ENCODE data around the gene ASGR2. TPM values are rescaled to one million over a fixed set of nuclear protein-coding genes. Genes with fewer than 3 reads are reported as not detected.

The ASGR2 gene
- total and polyA plus RNA-seq, 9 donors = 0.20 to 0.72 (median 0.37) TPM; not detected in 2

DNA sequence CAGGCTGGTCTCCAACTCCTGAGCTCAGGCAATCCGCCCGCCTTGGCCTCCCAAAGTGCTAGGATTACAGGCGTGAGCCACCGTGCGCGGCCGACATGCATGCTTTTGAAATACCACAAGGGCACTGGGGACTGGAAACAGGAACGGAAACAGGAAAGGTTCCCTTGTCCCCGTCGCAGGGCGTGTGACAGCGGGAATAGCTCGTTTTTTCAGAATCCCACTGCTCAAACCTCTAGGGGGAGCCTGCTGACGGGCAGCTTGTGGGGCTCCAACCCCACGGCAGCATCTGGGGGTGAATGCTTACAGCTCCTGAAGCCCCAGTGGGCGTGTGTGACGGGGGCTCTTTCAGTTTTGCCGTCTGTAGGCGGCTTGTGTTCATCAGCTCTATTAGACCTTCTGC lies 18.8 kb upstream of the ASGR2 start:
- TF ChIP-seq POLR2A (IDR thresholded peaks at IDR 0.05) = no peak
- TF ChIP-seq EP300 (IDR thresholded peaks at IDR 0.05) = no peak
- TF ChIP-seq, protein P1, sequence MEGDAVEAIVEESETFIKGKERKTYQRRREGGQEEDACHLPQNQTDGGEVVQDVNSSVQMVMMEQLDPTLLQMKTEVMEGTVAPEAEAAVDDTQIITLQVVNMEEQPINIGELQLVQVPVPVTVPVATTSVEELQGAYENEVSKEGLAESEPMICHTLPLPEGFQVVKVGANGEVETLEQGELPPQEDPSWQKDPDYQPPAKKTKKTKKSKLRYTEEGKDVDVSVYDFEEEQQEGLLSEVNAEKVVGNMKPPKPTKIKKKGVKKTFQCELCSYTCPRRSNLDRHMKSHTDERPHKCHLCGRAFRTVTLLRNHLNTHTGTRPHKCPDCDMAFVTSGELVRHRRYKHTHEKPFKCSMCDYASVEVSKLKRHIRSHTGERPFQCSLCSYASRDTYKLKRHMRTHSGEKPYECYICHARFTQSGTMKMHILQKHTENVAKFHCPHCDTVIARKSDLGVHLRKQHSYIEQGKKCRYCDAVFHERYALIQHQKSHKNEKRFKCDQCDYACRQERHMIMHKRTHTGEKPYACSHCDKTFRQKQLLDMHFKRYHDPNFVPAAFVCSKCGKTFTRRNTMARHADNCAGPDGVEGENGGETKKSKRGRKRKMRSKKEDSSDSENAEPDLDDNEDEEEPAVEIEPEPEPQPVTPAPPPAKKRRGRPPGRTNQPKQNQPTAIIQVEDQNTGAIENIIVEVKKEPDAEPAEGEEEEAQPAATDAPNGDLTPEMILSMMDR (IDR thresholded peaks at IDR 0.05) = no peak
- H3K27ac ChIP-seq = no peak overlapping the region
- H3K4me1 ChIP-seq (ENCODE audit: insufficient read depth) = no peaks in the 10 kb centered on the region
- no peaks in the 10 kb centered on the region for H3K27me3 ChIP-seq
- 46 to 56% (median 48%) methylated on average over 18 to 19 of the region's 19 CpGs for WGBS, 3 donors
- DNase-seq = no peak
- H3K36me3 ChIP-seq = no peaks in the 10 kb centered on the region
- intact Hi-C loops (cut with DNase I) = loop anchor here in 2 of 4 donors (10.0 kb wide), 1 partner anchor 219 kb away; no protein-coding TSS in a partner anchor
- no peak overlapping the region for H3K4me3 ChIP-seq
- H3K9me3 ChIP-seq = no peaks in the 10 kb centered on the region

GRCh38 chr17:7132511-7133094 lies 18.0 kb upstream of the ASGR2 start:
- Histone ChIP-seq H3K4me1 (ENCODE audit: insufficient read depth) (no peaks in the 10 kb centered on the region), H3K36me3 (no peaks in the 10 kb centered on the region), H3K9me3 (no peaks in the 10 kb centered on the region), H3K4me3 (no peak overlapping the region), H3K27ac (no peak overlapping the region), H3K27me3 (no peaks in the 10 kb centered on the region)
- intact Hi-C loops (cut with DNase I) = loop anchor here in 2 of 4 donors (10.0 kb wide), 1 partner anchor 218 kb away; no protein-coding TSS in a partner anchor
- no peak for TF ChIP-seq EP300 (IDR thresholded peaks at IDR 0.05)
- TF ChIP-seq, protein P1 (IDR thresholded peaks at IDR 0.05) = no peak
- no peak for TF ChIP-seq POLR2A (IDR thresholded peaks at IDR 0.05)
- DNase-seq = no peak
- WGBS, 3 donors = 26 to 28% (median 26%) methylated on average over 7 of the region's 7 CpGs

- no peaks in the 10 kb centered on the region for H3K4me1 ChIP-seq (ENCODE audit: insufficient read depth)
- no peak overlapping the region for H3K27ac ChIP-seq
- H3K4me3 ChIP-seq = no peak overlapping the region
- no peaks in the 10 kb centered on the region for H3K9me3 ChIP-seq
- no peak for DNase-seq
- no peaks in the 10 kb centered on the region for H3K27me3 ChIP-seq
- intact Hi-C loops (cut with DNase I) = loop anchor here in 2 of 4 donors (2.0 to 10.0 kb wide), 2 partner anchors 83 to 217 kb away; no protein-coding TSS in a partner anchor
- no peaks in the 10 kb centered on the region for H3K36me3 ChIP-seq
- TF ChIP-seq EP300 (IDR thresholded peaks at IDR 0.05) (no peak), POLR2A (IDR thresholded peaks at IDR 0.05) (no peak)
- TF ChIP-seq, protein P1 (IDR thresholded peaks at IDR 0.05) = no peak
- 80 to 86% (median 83%) methylated on average over 5 of the region's 5 CpGs for WGBS, 3 donors
Observed at GRCh38 chr17:7131423-7131791, 16.8 kb upstream of the ASGR2 start.

DNA sequence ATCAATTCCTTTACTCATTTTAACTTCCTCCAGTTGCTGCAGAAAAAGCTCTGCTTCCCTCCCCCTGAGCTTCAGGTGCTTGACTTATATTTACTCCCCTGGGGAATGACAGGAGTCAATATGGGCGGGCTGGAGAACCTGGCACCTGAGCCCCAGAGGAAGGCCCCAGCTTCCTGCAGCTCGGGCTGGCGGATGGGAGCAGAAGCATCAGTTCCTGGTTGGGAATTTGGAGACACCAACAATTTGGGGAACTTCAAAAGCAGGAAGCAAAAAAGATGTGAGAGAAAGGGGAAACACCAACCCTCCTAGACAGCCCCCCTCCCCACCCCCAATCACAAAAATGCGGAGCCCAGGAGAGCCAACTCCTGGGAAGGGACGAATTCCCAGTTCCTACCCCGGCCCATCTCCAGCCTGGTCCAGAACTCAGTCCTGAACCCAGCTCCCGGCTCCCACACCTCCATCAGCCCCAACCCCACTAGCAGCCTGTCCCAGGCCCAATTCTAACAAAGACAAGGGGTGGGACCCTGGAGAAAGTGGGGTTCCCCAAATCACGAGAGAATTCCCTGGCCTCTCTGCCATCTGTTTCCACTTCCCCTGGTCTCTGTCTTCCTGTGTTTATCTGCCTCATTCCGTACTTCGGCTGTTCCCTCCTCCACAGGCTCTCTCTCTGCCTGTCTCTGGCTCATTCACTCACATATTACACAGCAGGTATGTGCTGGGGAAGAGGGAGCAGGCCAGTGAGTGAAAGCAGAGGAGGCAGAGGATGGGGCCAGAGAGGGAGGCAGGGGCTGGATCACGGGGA lies 16.2 kb upstream of the ASGR2 start:
- no peak overlapping the region for H3K4me3 ChIP-seq
- intact Hi-C loops (cut with DNase I) = loop anchor here in 2 of 4 donors (2.0 to 10.0 kb wide), 2 partner anchors 82 to 216 kb away; no protein-coding TSS in a partner anchor
- H3K27ac ChIP-seq = no peak overlapping the region
- no peak for TF ChIP-seq EP300 (IDR thresholded peaks at IDR 0.05)
- TF ChIP-seq POLR2A (IDR thresholded peaks at IDR 0.05) = no peak
- TF ChIP-seq, protein P1 (IDR thresholded peaks at IDR 0.05) = no peak
- H3K36me3 ChIP-seq = no peaks in the 10 kb centered on the region
- no peak for DNase-seq
- no peaks in the 10 kb centered on the region for H3K4me1 ChIP-seq (ENCODE audit: insufficient read depth)
- WGBS, 3 donors = 38 to 45% (median 42%) methylated on average over 11 of the region's 11 CpGs
- H3K27me3 ChIP-seq = no peaks in the 10 kb centered on the region
- H3K9me3 ChIP-seq = no peaks in the 10 kb centered on the region

Data from ovary (tissue), 9 donors.